Natural killer cell treated with Interleukin-12 subunit alpha and Interleukin-12 subunit beta and Interleukin-15 and Interleukin-18, amount 100 ng/mL, for 72 hours (primary cell): ENCODE results near the gene ANKRD55. TPM values are rescaled to one million over a fixed set of nuclear protein-coding genes. Genes with fewer than 3 reads are reported as not detected.
A peak's percentile ranks its signal among the peaks of the same experiment; 100 is the strongest.
"Not testable (repeated sequence)": the region's sequence is repeated elsewhere in the genome, so short reads cannot be mapped to it uniquely, and the experiment has no call there.

Source experiments
- ATAC-seq, 2 donors: fragments of 150-1000 bp; cut with Tn5 transposase in 1 of 2; sonication (Bioruptor Pico), chemical (Tn5 transposase) in 1 of 2; 2 replicates each; pipeline ENCODE4 v1.10.0; 2021
- DNase-seq: peaks from one replicate; pipeline ENCODE4 v3.0.0; 2022; ENCODE audit warnings: low spot score
- H3K27ac Mint-ChIP-seq, 2 donors: 1 replicate in 1 of 2; 2 replicates in 1 of 2; pipeline ENCODE4 v1.8.0; 2022; ENCODE audit warnings: mixed read lengths in 2 of 2, mild to moderate bottlenecking in 1 of 2, moderate library complexity in 1 of 2
- H3K27me3 Mint-ChIP-seq, 2 donors: 1 replicate in 1 of 2; 2 replicates in 1 of 2; pipeline ENCODE4 v1.8.0; 2022; ENCODE audit warnings: mixed read lengths in 2 of 2
- H3K36me3 Mint-ChIP-seq: one replicate; pipeline ENCODE4 v1.8.0; 2022; ENCODE audit warnings: mixed read lengths
- H3K4me1 Mint-ChIP-seq, 2 donors: 1 replicate in 1 of 2; 2 replicates in 1 of 2; pipeline ENCODE4 v1.8.0; 2022; ENCODE audit warnings: low read depth in 2 of 2, mixed read lengths in 2 of 2, mild to moderate bottlenecking in 1 of 2
- H3K4me3 Mint-ChIP-seq: one replicate; pipeline ENCODE4 v1.8.0; 2022; ENCODE audit warnings: mixed read lengths
- H3K9me3 Mint-ChIP-seq: 2 replicates; pipeline ENCODE4 v1.8.0; 2022; ENCODE audit warnings: mixed read lengths
- total RNA-seq, 2 donors: library from RNA; stranded (reverse); gene quantifications; one replicate each; pipeline ENCODE4 v1.2.3, GENCODE V29; 2022

Gene ANKRD55
- total RNA-seq, 2 donors from 2014 or later = 0.28 TPM; not detected in 1

GRCh38 chr5:56267856-56268255 is 34.7 kb upstream of the ANKRD55 start:
- H3K27ac Mint-ChIP-seq = no peak overlapping the region
- H3K4me3 Mint-ChIP-seq = no peak overlapping the region
- ATAC-seq (no peak), DNase-seq (no peak)
- H3K4me1 Mint-ChIP-seq = peaks cover 4 to 7% of the 10 kb centered on the region in 2 donors
- H3K27me3 Mint-ChIP-seq = peaks cover 8 to 33% of the 10 kb centered on the region in 2 donors
- no peaks in the 10 kb centered on the region for H3K9me3 Mint-ChIP-seq
- H3K36me3 Mint-ChIP-seq = no peaks in the 10 kb centered on the region

DNA sequence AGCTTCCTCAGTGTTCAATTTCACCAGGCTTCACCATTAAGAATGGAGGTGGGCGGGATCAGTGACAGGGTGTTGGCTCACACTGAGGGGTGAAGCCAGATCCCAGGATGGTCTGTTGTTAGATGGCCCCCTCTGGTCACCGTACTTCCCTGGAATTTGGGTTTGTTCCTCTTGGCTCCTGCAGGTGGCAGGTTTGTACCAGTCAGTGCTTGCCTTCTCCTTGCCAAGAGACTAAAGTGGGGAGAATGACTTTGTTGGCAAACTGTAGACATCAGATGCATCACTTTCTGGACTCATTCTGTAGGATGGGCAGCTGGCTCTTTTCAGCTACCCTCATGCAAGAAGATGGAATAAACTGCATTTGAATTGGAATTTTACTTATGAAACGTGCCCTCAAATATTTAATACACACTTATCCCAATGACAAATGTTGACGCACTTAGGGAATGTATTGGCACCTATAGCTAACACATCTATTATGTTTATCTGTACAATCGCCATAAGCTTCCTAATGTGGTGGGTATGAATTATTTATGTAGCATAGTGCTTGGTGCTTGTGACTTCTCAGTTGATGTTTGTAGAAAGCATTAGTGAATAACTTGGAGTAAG is 31.4 kb upstream of the ANKRD55 start:
- DNase-seq (no peak), ATAC-seq (no peak)
- Mint-ChIP-seq H3K9me3 (no peaks in the 10 kb centered on the region), H3K4me3 (no peak overlapping the region), H3K4me1 (peaks cover 2 to 3% of the 10 kb centered on the region in 2 donors), H3K27ac (no peak overlapping the region), H3K36me3 (no peaks in the 10 kb centered on the region), H3K27me3 (peaks cover 7 to 31% of the 10 kb centered on the region in 2 donors)

DNA sequence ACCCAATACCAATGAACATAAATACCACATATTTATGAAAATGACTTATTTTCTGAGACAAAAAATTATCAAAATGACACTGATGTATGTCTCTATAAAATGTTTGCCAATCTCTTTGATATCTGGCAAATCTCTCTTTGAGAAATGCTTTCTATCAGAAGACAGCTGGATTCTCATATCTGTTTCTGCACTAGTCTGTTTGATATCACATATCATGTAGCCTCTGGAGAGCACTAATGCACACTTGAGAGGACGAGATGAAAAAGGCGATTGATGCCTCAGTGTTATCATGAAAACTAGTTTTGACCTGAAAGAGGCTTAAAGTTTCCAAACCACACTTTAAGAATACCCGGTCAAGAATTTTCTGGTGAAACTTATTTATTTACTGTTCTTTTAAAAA is 29.1 kb upstream of the ANKRD55 start:
- peaks cover 3 to 22% of the 10 kb centered on the region in 2 donors for H3K27me3 Mint-ChIP-seq
- no peaks in the 10 kb centered on the region for H3K36me3 Mint-ChIP-seq
- H3K4me3 Mint-ChIP-seq = no peak overlapping the region
- ATAC-seq (no peak), DNase-seq (no peak)
- peaks cover under 1 to 5% of the 10 kb centered on the region in 2 donors for H3K4me1 Mint-ChIP-seq
- no peaks in the 10 kb centered on the region for H3K9me3 Mint-ChIP-seq
- no peak overlapping the region for H3K27ac Mint-ChIP-seq

- Mint-ChIP-seq H3K4me3 (no peak overlapping the region), H3K27ac (no peak overlapping the region), H3K4me1 (peaks cover 5 to 9% of the 10 kb centered on the region in 2 donors), H3K9me3 (no peaks in the 10 kb centered on the region), H3K36me3 (no peaks in the 10 kb centered on the region), H3K27me3 (peaks cover 0 to 13% of the 10 kb centered on the region in 2 donors)
- ATAC-seq = peak; percentile 94 to 96
- no peak for DNase-seq
Observed at GRCh38 chr5:56259002-56259511, 25.9 kb upstream of the ANKRD55 start.

- not testable (repeated sequence) for DNase-seq, H3K9me3 Mint-ChIP-seq, H3K36me3 Mint-ChIP-seq, ATAC-seq, H3K27ac Mint-ChIP-seq, H3K4me1 Mint-ChIP-seq, H3K27me3 Mint-ChIP-seq
- H3K4me3 Mint-ChIP-seq = peak overlapping the region; percentile 23
Observed at GRCh38 chr5:56257763-56258529, 24.8 kb upstream of the ANKRD55 start.

GRCh38 chr5:56257010-56257409 is 23.9 kb upstream of the ANKRD55 start:
- Mint-ChIP-seq H3K27me3 (peaks cover 0 to 6% of the 10 kb centered on the region in 2 donors), H3K4me3 (no peak overlapping the region), H3K27ac (peak overlapping the region in 1 of 2 donors; percentile 51), H3K36me3 (no peaks in the 10 kb centered on the region), H3K9me3 (no peaks in the 10 kb centered on the region), H3K4me1 (peaks cover 8 to 12% of the 10 kb centered on the region in 2 donors)
- no peak for ATAC-seq
- DNase-seq = no peak

DNA sequence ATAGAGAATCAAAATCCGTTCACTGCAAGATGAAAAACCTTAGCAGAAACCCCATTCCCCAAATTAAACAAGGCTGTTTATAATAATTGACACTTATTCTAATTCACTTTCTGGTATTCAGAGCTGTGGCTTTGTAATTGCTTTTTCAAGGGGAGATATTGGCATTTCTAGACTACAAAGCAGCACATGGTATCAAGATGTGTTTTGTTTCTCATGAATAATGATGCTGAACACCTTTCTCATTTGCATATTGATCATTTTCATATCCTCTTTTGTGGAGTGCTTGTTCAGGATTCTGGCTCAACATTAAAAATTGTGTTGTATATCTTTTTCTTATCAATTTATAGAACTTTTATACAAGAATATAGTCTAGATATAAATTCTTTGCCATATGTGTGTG is 22.4 kb upstream of the ANKRD55 start:
- no peak for DNase-seq
- H3K27ac Mint-ChIP-seq = no peak overlapping the region
- H3K9me3 Mint-ChIP-seq = no peaks in the 10 kb centered on the region
- H3K4me1 Mint-ChIP-seq = peaks cover 9 to 12% of the 10 kb centered on the region in 2 donors
- no peaks in the 10 kb centered on the region for H3K36me3 Mint-ChIP-seq
- no peak overlapping the region for H3K4me3 Mint-ChIP-seq
- no peak for ATAC-seq
- peaks cover 3 to 6% of the 10 kb centered on the region in 2 donors for H3K27me3 Mint-ChIP-seq

GRCh38 chr5:56253924-56254323 is 20.8 kb upstream of the ANKRD55 start:
- no peak overlapping the region for H3K27ac Mint-ChIP-seq
- peaks cover 3 to 6% of the 10 kb centered on the region in 2 donors for H3K27me3 Mint-ChIP-seq
- H3K36me3 Mint-ChIP-seq = no peaks in the 10 kb centered on the region
- no peaks in the 10 kb centered on the region for H3K9me3 Mint-ChIP-seq
- H3K4me3 Mint-ChIP-seq = no peak overlapping the region
- DNase-seq (no peak), ATAC-seq (no peak)
- peaks cover 6 to 12% of the 10 kb centered on the region in 2 donors for H3K4me1 Mint-ChIP-seq

DNA sequence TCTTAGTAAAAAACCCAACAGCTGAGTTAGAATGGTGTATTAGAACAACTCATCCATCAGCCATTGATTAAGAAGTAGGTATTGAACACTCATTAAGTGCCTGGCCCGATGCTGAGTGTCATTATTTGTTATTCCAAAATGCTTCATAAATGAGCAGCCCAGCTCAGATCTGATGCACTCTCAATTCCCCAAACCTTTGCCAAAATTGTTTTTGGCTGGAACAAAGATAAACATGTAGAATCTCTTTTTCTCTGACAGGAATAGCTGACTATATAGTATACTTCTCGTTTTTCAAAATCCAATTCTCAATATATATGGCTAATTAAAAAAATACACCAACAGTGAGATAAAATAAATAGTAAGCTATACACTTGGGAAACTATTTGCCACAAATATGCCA is 20.0 kb upstream of the ANKRD55 start:
- Mint-ChIP-seq H3K27me3 (peaks cover 3 to 6% of the 10 kb centered on the region in 2 donors), H3K27ac (no peak overlapping the region), H3K4me1 (peaks cover 4 to 12% of the 10 kb centered on the region in 2 donors), H3K36me3 (no peaks in the 10 kb centered on the region), H3K4me3 (no peak overlapping the region), H3K9me3 (no peaks in the 10 kb centered on the region)
- ATAC-seq (no peak), DNase-seq (no peak)

DNA sequence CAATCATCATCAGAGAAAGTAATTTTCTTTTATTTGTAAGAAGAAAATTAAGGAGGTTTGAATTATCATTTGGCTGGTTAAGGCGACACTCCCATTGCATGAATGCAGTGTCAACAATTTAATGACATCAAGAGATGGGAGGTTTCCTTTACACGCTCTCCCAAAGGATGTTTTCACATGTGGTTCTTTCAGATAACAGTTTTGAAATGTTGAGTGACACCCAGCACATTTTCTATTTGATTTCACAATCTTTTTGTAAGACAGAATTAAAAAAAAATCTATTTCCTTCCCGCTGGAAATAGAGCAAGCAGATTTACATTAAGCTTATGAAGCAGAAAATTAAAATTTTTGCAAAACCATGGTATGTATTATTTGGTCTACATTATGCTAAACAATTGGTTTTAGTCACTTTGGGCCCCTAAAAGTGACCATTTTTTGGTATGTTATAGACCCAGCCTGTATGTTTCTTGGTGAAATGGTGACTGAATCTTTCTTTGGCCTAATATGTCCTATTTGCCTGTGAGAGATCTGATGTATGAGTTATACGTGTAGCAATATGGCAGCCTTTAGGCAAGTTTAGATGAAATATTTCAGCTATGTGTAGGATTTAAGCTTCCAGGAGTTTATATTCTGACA is 18.9 kb upstream of the ANKRD55 start:
- Mint-ChIP-seq H3K36me3 (no peaks in the 10 kb centered on the region), H3K27ac (peak overlapping the region in 1 of 2 donors; percentile 45), H3K27me3 (peaks cover 3 to 11% of the 10 kb centered on the region in 2 donors), H3K4me3 (no peak overlapping the region), H3K4me1 (peaks cover 4 to 9% of the 10 kb centered on the region in 2 donors), H3K9me3 (no peaks in the 10 kb centered on the region)
- DNase-seq (no peak), ATAC-seq (peak in 1 of 2 donors; percentile 71)

GRCh38 chr5:56251440-56251839 is 18.3 kb upstream of the ANKRD55 start:
- peaks cover 3 to 11% of the 10 kb centered on the region in 2 donors for H3K27me3 Mint-ChIP-seq
- ATAC-seq (no peak), DNase-seq (no peak)
- no peaks in the 10 kb centered on the region for H3K36me3 Mint-ChIP-seq
- no peak overlapping the region for H3K4me3 Mint-ChIP-seq
- no peaks in the 10 kb centered on the region for H3K9me3 Mint-ChIP-seq
- no peak overlapping the region for H3K27ac Mint-ChIP-seq
- peaks cover 4 to 7% of the 10 kb centered on the region in 2 donors for H3K4me1 Mint-ChIP-seq

- H3K9me3 Mint-ChIP-seq = no peaks in the 10 kb centered on the region
- DNase-seq = no peak
- no peak overlapping the region for H3K4me3 Mint-ChIP-seq
- ATAC-seq = no peak
- peaks cover 3 to 4% of the 10 kb centered on the region in 2 donors for H3K4me1 Mint-ChIP-seq
- peaks cover 5 to 6% of the 10 kb centered on the region in 2 donors for H3K27me3 Mint-ChIP-seq
- no peaks in the 10 kb centered on the region for H3K36me3 Mint-ChIP-seq
- H3K27ac Mint-ChIP-seq = no peak overlapping the region
Observed at GRCh38 chr5:56250011-56250410, 16.9 kb upstream of the ANKRD55 start.

GRCh38 chr5:56249085-56249484 is 16.0 kb upstream of the ANKRD55 start:
- H3K27ac Mint-ChIP-seq, H3K27me3 Mint-ChIP-seq, H3K4me3 Mint-ChIP-seq, DNase-seq, H3K4me1 Mint-ChIP-seq, ATAC-seq, H3K36me3 Mint-ChIP-seq, H3K9me3 Mint-ChIP-seq: not testable (repeated sequence)

DNA sequence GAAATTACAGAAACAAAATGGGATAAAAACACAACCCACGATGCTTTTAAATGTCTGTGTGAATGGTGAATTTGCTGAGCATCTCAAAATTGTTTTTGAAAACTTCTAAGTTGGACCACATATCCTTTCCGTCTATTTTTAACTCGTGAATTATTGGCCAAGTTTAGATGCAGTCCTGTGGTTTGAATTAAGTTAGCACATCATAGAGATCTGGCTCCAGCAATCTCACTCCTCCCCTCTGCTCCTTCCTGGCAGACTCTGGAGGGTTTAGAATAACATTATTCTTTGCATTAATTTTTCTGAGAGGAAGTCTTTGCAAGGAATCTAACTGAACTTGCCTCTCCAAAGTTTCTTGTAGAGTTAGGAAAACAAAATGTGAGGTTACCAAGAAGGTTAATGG is 14.5 kb upstream of the ANKRD55 start:
- H3K4me1 Mint-ChIP-seq = peaks cover 3 to 4% of the 10 kb centered on the region in 2 donors
- DNase-seq = no peak
- H3K27ac Mint-ChIP-seq = no peak overlapping the region
- H3K4me3 Mint-ChIP-seq = no peak overlapping the region
- H3K9me3 Mint-ChIP-seq = no peaks in the 10 kb centered on the region
- H3K36me3 Mint-ChIP-seq = no peaks in the 10 kb centered on the region
- peaks cover 5 to 6% of the 10 kb centered on the region in 2 donors for H3K27me3 Mint-ChIP-seq
- ATAC-seq = no peak
